ENCODE data around the gene KIFC3.
"Not testable (repeated sequence)": the region's sequence is repeated elsewhere in the genome, so short reads cannot be mapped to it uniquely, and the experiment has no call there.

KIFC3 gene

GRCh38 chr16:57826052-57826451 lies 23.8 kb upstream of the KIFC3 start:
- in situ Hi-C loops (cut with MboI; ENCODE audit: low sequenced_read_pairs): no loop called here

GRCh38 chr16:57825298-57826044 lies 23.2 kb upstream of the KIFC3 start:
- in situ Hi-C loops (cut with MboI; ENCODE audit: low sequenced_read_pairs): no loop called here

GRCh38 chr16:57824888-57825287 lies 22.6 kb upstream of the KIFC3 start:
- in situ Hi-C loops (cut with MboI; ENCODE audit: low sequenced_read_pairs): no loop called here

- in situ Hi-C loops (cut with MboI; ENCODE audit: low sequenced_read_pairs): no loop called here
Observed at GRCh38 chr16:57823836-57824235, 21.5 kb upstream of the KIFC3 start.

- in situ Hi-C loops (cut with MboI; ENCODE audit: low sequenced_read_pairs): no loop called here
Observed at GRCh38 chr16:57822856-57823255, 20.6 kb upstream of the KIFC3 start.

GRCh38 chr16:57822018-57822553 lies 19.8 kb upstream of the KIFC3 start:
- in situ Hi-C loops (cut with MboI; ENCODE audit: low sequenced_read_pairs): no loop called here

- in situ Hi-C loops (cut with MboI; ENCODE audit: low sequenced_read_pairs): no loop called here
Observed at GRCh38 chr16:57821149-57821971, 19.1 kb upstream of the KIFC3 start.

GRCh38 chr16:57818377-57819064 lies 16.2 kb upstream of the KIFC3 start:
- in situ Hi-C loops (cut with MboI; ENCODE audit: low sequenced_read_pairs): no loop called here

- in situ Hi-C loops (cut with MboI; ENCODE audit: low sequenced_read_pairs): no loop called here
Observed at GRCh38 chr16:57817680-57818079, 15.4 kb upstream of the KIFC3 start.

- in situ Hi-C loops (cut with MboI; ENCODE audit: low sequenced_read_pairs): no loop called here
Observed at GRCh38 chr16:57815987-57816745, 13.9 kb upstream of the KIFC3 start.

- in situ Hi-C loops (cut with MboI; ENCODE audit: low sequenced_read_pairs): no loop called here
Observed at GRCh38 chr16:57814896-57815295, 12.6 kb upstream of the KIFC3 start.

GRCh38 chr16:57813466-57813865 lies 11.2 kb upstream of the KIFC3 start:
- in situ Hi-C loops (cut with MboI; ENCODE audit: low sequenced_read_pairs): no loop called here

GRCh38 chr16:57811340-57811739 lies 9.0 kb upstream of the KIFC3 start:
- in situ Hi-C loops (cut with MboI; ENCODE audit: low sequenced_read_pairs): not testable (repeated sequence)

GRCh38 chr16:57810197-57811031 lies 8.1 kb upstream of the KIFC3 start:
- in situ Hi-C loops (cut with MboI; ENCODE audit: low sequenced_read_pairs): no loop called here

GRCh38 chr16:57809276-57810196 lies 7.2 kb upstream of the KIFC3 start:
- in situ Hi-C loops (cut with MboI; ENCODE audit: low sequenced_read_pairs): no loop called here

GRCh38 chr16:57808589-57809228 lies 6.4 kb upstream of the KIFC3 start:
- in situ Hi-C loops (cut with MboI; ENCODE audit: low sequenced_read_pairs): no loop called here

- in situ Hi-C loops (cut with MboI; ENCODE audit: low sequenced_read_pairs): no loop called here
Observed at GRCh38 chr16:57807968-57808528, 5.8 kb upstream of the KIFC3 start.

Measured in HL-60/S4 (cell line).